Measurements from ENCODE around the gene MSANTD3.
"Not testable (repeated sequence)": the region's sequence is repeated elsewhere in the genome, so short reads cannot be mapped to it uniquely, and the experiment has no call there.

Gene MSANTD3

GRCh38 chr9:100426530-100427365 is at the start of gene MSANTD3:
Gene MSANTD3, plus strand, starts transcription at chr9:100427143. Its CDS starts 14,796 bp downstream, at chr9:100441939.
- peak; percentile 47 for DNase-seq

- no peak for DNase-seq
Measured at GRCh38 chr9:100379862-100380261, 47.1 kb upstream of the MSANTD3 start.

GRCh38 chr9:100392989-100393388 is 34.0 kb upstream of the MSANTD3 start:
- DNase-seq: not testable (repeated sequence)

GRCh38 chr9:100394032-100394695 is 32.8 kb upstream of the MSANTD3 start:
- no peak for DNase-seq

- DNase-seq: no peak
Measured at GRCh38 chr9:100394816-100395215, 32.1 kb upstream of the MSANTD3 start.

- DNase-seq: no peak
Measured at GRCh38 chr9:100396769-100397168, 30.2 kb upstream of the MSANTD3 start.

- DNase-seq: no peak
Measured at GRCh38 chr9:100397529-100398266, 29.2 kb upstream of the MSANTD3 start.

GRCh38 chr9:100401042-100401441 is 25.9 kb upstream of the MSANTD3 start:
- no peak for DNase-seq

GRCh38 chr9:100406962-100407361 is 20.0 kb upstream of the MSANTD3 start:
- no peak for DNase-seq

GRCh38 chr9:100408546-100409175 is 18.3 kb upstream of the MSANTD3 start:
- no peak for DNase-seq

GRCh38 chr9:100409176-100409556 is 17.8 kb upstream of the MSANTD3 start:
- DNase-seq: no peak

GRCh38 chr9:100411472-100412283 is 15.3 kb upstream of the MSANTD3 start:
- DNase-seq: peak; percentile 86

- no peak for DNase-seq
Measured at GRCh38 chr9:100413839-100414420, 13.0 kb upstream of the MSANTD3 start.

GRCh38 chr9:100417815-100418214 is 9.1 kb upstream of the MSANTD3 start:
- DNase-seq: no peak

- DNase-seq: no peak
Measured at GRCh38 chr9:100419166-100419565, 7.8 kb upstream of the MSANTD3 start.

GRCh38 chr9:100421116-100421515 is 5.8 kb upstream of the MSANTD3 start:
- DNase-seq: not testable (repeated sequence)

GRCh38 chr9:100425758-100426157 is 1.2 kb upstream of the MSANTD3 start:
- no peak for DNase-seq

GRCh38 chr9:100426189-100426529 is 784 bp upstream of the MSANTD3 start:
- DNase-seq: no peak

- no peak for DNase-seq
Measured at GRCh38 chr9:100427366-100428263, 672 bp downstream of the MSANTD3 start.

- no peak for DNase-seq
Measured at GRCh38 chr9:100428871-100429654, 2.1 kb downstream of the MSANTD3 start.

Measured in CD4-positive, alpha-beta T cell treated with Interferon gamma for 1 hour (primary cell).